Posterior vena cava (tissue), 2 donors: ENCODE results near the gene GRM4. TPM values are rescaled to one million over a fixed set of nuclear protein-coding genes. Genes with fewer than 3 reads are reported as not detected.
A peak's percentile ranks its signal among the peaks of the same experiment; 100 is the strongest.

Source experiments
- DNase-seq: peaks from one replicate; pipeline ENCODE4 v3.0.0-alpha.2; 2020; ENCODE audit warnings: low spot score
- intact Hi-C, 2 donors: fragments of 100-400 bp; cut with DNase I; formaldehyde crosslinking; loops; one replicate each; pipeline versions ENCODE4 v1.14.1 to v1.14.2; 2022 to 2023
- total RNA-seq, 2 donors: library from RNA; stranded (reverse); fragmentation: NEBNext Ultra II Directional; extraction: Animal tissue kit (Norgen Biotek cat#: 25700); gene quantifications; one replicate each; pipeline ENCODE4 v1.2.1, GENCODE V29; 2021
- donor health status: DM: yes; HTN: yes; CAD: no.
- donor health status: DM: yes; HTN: yes; CAD: no.

The GRM4 gene
- total RNA-seq, 2 donors from 2014 or later: not detected

- intact Hi-C loops: no loop called here
- peak; percentile 24 for DNase-seq
Observed at GRCh38 chr6:34146801-34147592, 1.1 kb upstream of the GRM4 start.

GRCh38 chr6:34145161-34146020 lies 496 bp downstream of the GRM4 start:
- peak; percentile 79 for DNase-seq
- intact Hi-C loops: no loop called here

GRCh38 chr6:34144581-34145160 lies 1.2 kb downstream of the GRM4 start:
- peak; percentile 72 for DNase-seq
- intact Hi-C loops: no loop called here

GRCh38 chr6:34143884-34144580 lies 1.9 kb downstream of the GRM4 start:
- intact Hi-C loops: no loop called here
- peak; percentile 82 for DNase-seq

GRCh38 chr6:34143196-34143883 lies 2.5 kb downstream of the GRM4 start:
- intact Hi-C loops: no loop called here
- no peak for DNase-seq

- DNase-seq: no peak
- intact Hi-C loops: no loop called here
Observed at GRCh38 chr6:34142061-34142998, 3.6 kb downstream of the GRM4 start.

- no peak for DNase-seq
- intact Hi-C loops: no loop called here
Observed at GRCh38 chr6:34140075-34140474, 5.8 kb downstream of the GRM4 start.

GRCh38 chr6:34138914-34139510 lies 6.9 kb downstream of the GRM4 start:
- intact Hi-C loops: no loop called here
- DNase-seq: no peak

GRCh38 chr6:34138191-34138590 lies 7.7 kb downstream of the GRM4 start:
- intact Hi-C loops: no loop called here
- no peak for DNase-seq

- DNase-seq: no peak
- intact Hi-C loops: no loop called here
Observed at GRCh38 chr6:34135541-34135940, 10.3 kb downstream of the GRM4 start.

GRCh38 chr6:34132486-34133185 lies 13.3 kb downstream of the GRM4 start:
- intact Hi-C loops: no loop called here
- no peak for DNase-seq

- no peak for DNase-seq
- intact Hi-C loops: no loop called here
Observed at GRCh38 chr6:34131326-34132290, 14.3 kb downstream of the GRM4 start.

- intact Hi-C loops: no loop called here
- no peak for DNase-seq
Observed at GRCh38 chr6:34130862-34131261, 15.0 kb downstream of the GRM4 start.

- intact Hi-C loops: no loop called here
Observed at GRCh38 chr6:34129753-34130152, 16.1 kb downstream of the GRM4 start.

GRCh38 chr6:34128045-34128444 lies 17.8 kb downstream of the GRM4 start:
- intact Hi-C loops: loop anchor here in 1 of 2 donors (1.0 kb wide), 1 partner anchor 26 kb away; no protein-coding TSS in a partner anchor

More at GRCh38 chr6:34129753-34130152, 16.1 kb downstream of the GRM4 start:
- no peak for DNase-seq

GRCh38 chr6:34126419-34126818 lies 19.5 kb downstream of the GRM4 start:
- DNase-seq: no peak
- intact Hi-C loops: no loop called here

More at GRCh38 chr6:34128045-34128444, 17.8 kb downstream of the GRM4 start:
- no peak for DNase-seq
